SK-N-SH (cell line): ENCODE measurements around the gene SEMA3F. TPM values are rescaled to one million over a fixed set of nuclear protein-coding genes. Genes with fewer than 3 reads are reported as not detected.

Experiments
- CTCF ChIA-PET: fragments of 300-600, 350-600 bp; formaldehyde crosslinking; extraction: SDS; loops from one replicate; lab custom pipeline; 2021; lab: Yijun Ruan, JAX
- POLR2A ChIA-PET: fragments of 350-600 bp; sonication (Branson Sonifier 250); formaldehyde crosslinking; extraction: SDS; loops from one replicate; lab custom pipeline; 2020; ENCODE audit warnings: antibody characterized with exemption, inconsistent platforms; lab: Yijun Ruan, JAX
- DNase-seq: peaks from one replicate; pipeline ENCODE4 v3.0.0; 2012
- H2AFZ ChIP-seq: fragments of 200-600 bp; sonication (generic); 2 replicates; pipeline ENCODE4 v1.8.1; 2016; ENCODE audit warnings: antibody characterized with exemption, mild to moderate bottlenecking, low read depth
- H3F3A ChIP-seq: fragments of 200-600 bp; sonication (generic); replicated peaks from 2 replicates; pipeline ENCODE3; 2016; ENCODE audit warnings: antibody characterized with exemption, mild to moderate bottlenecking; ENCODE audit not compliant: insufficient read depth
- H3K27ac ChIP-seq, 2 experiments: fragments of 200-500 bp in 1 of 2; fragments of 200-600 bp in 1 of 2; sonication (Bioruptor generic) in 1 of 2; sonication (generic), shearing (Covaris generic) in 1 of 2; 2 replicates each; pipeline versions ENCODE4 v1.5.1 to v1.6.1; 2014 to 2016; ENCODE audit warnings: low read depth in 2 of 2, inconsistent platforms in 1 of 2, low read length in 1 of 2, mild to moderate bottlenecking in 1 of 2, mixed read lengths in 1 of 2
- H3K27me3 ChIP-seq: fragments of 200-600 bp; sonication (generic), shearing (Covaris generic); 2 replicates; pipeline ENCODE4 v1.6.1; 2016; ENCODE audit warnings: mixed run types; ENCODE audit not compliant: insufficient read depth
- H3K36me3 ChIP-seq, 2 experiments: fragments of 200-500 bp in 1 of 2; fragments of 200-600 bp in 1 of 2; sonication (Bioruptor generic) in 1 of 2; sonication (generic) in 1 of 2; replicated peaks in 1 of 2; 2 replicates each; pipeline versions ENCODE3 to v1.5.1; 2014 to 2016; ENCODE audit warnings: low read length in 1 of 2, mild to moderate bottlenecking in 1 of 2; ENCODE audit not compliant: insufficient read depth in 2 of 2, control insufficient read depth in 1 of 2
- H3K4me1 ChIP-seq, 2 experiments: fragments of 200-500 bp in 1 of 2; fragments of 200-600 bp in 1 of 2; sonication (Bioruptor generic) in 1 of 2; sonication (generic), shearing (Covaris generic) in 1 of 2; 2 replicates each; pipeline versions ENCODE4 v1.5.1 to v1.6.1; 2014 to 2016; ENCODE audit warnings: low read depth in 1 of 2, low read length in 1 of 2, mixed run types in 1 of 2; ENCODE audit not compliant: insufficient read depth in 2 of 2, control insufficient read depth in 1 of 2
- H3K4me2 ChIP-seq: fragments of 200-600 bp; sonication (generic), shearing (Covaris generic); 2 replicates; pipeline ENCODE4 v1.6.1; 2017; ENCODE audit warnings: mixed run types
- H3K4me3 ChIP-seq, 2 experiments: fragments of 200-500 bp in 1 of 2; fragments of 200-600 bp in 1 of 2; sonication (Bioruptor generic) in 1 of 2; sonication (generic), shearing (Covaris generic) in 1 of 2; 2 replicates each; pipeline versions ENCODE4 v1.5.1 to v1.8.1; 2014 to 2016; ENCODE audit warnings: low read depth in 2 of 2, inconsistent platforms in 1 of 2, low read length in 1 of 2, mild to moderate bottlenecking in 1 of 2, mixed read lengths in 1 of 2, moderate library complexity in 1 of 2
- H3K79me2 ChIP-seq: fragments of 200-600 bp; sonication (generic); 2 replicates; pipeline ENCODE4 v1.8.1; 2017; ENCODE audit warnings: mild to moderate bottlenecking; ENCODE audit not compliant: insufficient read depth
- H3K9ac ChIP-seq: fragments of 200-600 bp; sonication (generic); 2 replicates; pipeline ENCODE4 v1.6.1; 2017; ENCODE audit warnings: mixed run types
- H3K9me2 ChIP-seq: fragments of 200-600 bp; sonication (generic); 2 replicates; pipeline ENCODE4 v1.6.1; 2017; ENCODE audit warnings: mixed run types
- H3K9me3 ChIP-seq: fragments of 200-600 bp; sonication (generic); 2 replicates; pipeline ENCODE4 v1.6.1; 2017; ENCODE audit warnings: mixed run types, mild to moderate bottlenecking, moderate library complexity
- H4K20me1 ChIP-seq: fragments of 200-600 bp; sonication (generic); 2 replicates; pipeline ENCODE4 v1.6.1; 2017; ENCODE audit warnings: mild to moderate bottlenecking, mixed run types; ENCODE audit not compliant: insufficient read depth
- CHD2 ChIP-seq: fragments of 150-350 bp; IDR thresholded peaks from 2 replicates; pipeline ENCODE4 v1.6.1; 2018; ENCODE audit warnings: low read length; ENCODE audit not compliant: partially characterized antibody
- CTCF ChIP-seq: fragments of 200-600 bp; sonication (generic); IDR thresholded peaks from 2 replicates; pipeline ENCODE4 v1.6.1; 2017; ENCODE audit warnings: antibody characterized with exemption, mild to moderate bottlenecking, moderate library complexity
- FOXJ3 ChIP-seq: sonication (generic); formaldehyde crosslinking; IDR thresholded peaks from 2 replicates; pipeline ENCODE4 v1.5.1; 2020; ENCODE audit warnings: mild to moderate bottlenecking, missing genetic modification reagents
- GATA2 ChIP-seq: sonication (generic); formaldehyde crosslinking; IDR thresholded peaks from 2 replicates; pipeline ENCODE4 v1.5.0; 2020; ENCODE audit warnings: mild to moderate bottlenecking, missing genetic modification reagents
- MAX ChIP-seq: IDR thresholded peaks from 2 replicates; pipeline ENCODE4 v1.4.0; 2012; ENCODE audit warnings: low read depth
- NRF1 ChIP-seq: IDR thresholded peaks from 2 replicates; pipeline ENCODE4 v1.6.1; 2012; ENCODE audit warnings: low read depth, mild to moderate bottlenecking, low read length
- PBX3 ChIP-seq: IDR thresholded peaks from 2 replicates; pipeline ENCODE4; 2012
- RAD21 ChIP-seq: IDR thresholded peaks from 2 replicates; pipeline ENCODE4 v1.6.1; 2012; ENCODE audit warnings: mild to moderate bottlenecking, low read length
- REST ChIP-seq: IDR thresholded peaks from 2 replicates; pipeline ENCODE4 v1.6.1; 2012; ENCODE audit warnings: mild to moderate bottlenecking, low read depth, low read length, moderate library complexity
- SIN3A ChIP-seq: IDR thresholded peaks from 2 replicates; pipeline ENCODE4 v1.6.1; 2012; ENCODE audit warnings: low read depth, mild to moderate bottlenecking, low read length, moderate library complexity, borderline replicate concordance
- SMC3 ChIP-seq: IDR thresholded peaks from 2 replicates; pipeline ENCODE4 v1.6.1; 2012; ENCODE audit warnings: low read depth, low read length, improper control_type of control experiment
- TEAD4 ChIP-seq: IDR thresholded peaks from 2 replicates; pipeline ENCODE4 v1.4.0; 2012; ENCODE audit warnings: mild to moderate bottlenecking, borderline replicate concordance; ENCODE audit not compliant: insufficient read depth
- WGBS: methylation state at CpG from one replicate; pipeline ENCODE4 v1.1.6; 2017; ENCODE audit warnings: low lambda C conversion rate; 5-methylcytosine and 5-hydroxymethylcytosine counted together
- polyA plus RNA-seq, 3 experiments: library from polyadenylated mRNA; depleted of rRNA; stranded (reverse); fragments of >200 nt; gene quantifications; 2 replicates each; pipeline ENCODE4 v1.2.3, GENCODE V29; 2012

Gene SEMA3F
- polyA plus RNA-seq, 1 of the 3 experiments (the other 2 are of a cell fraction), result 30.4 TPM

DNA sequence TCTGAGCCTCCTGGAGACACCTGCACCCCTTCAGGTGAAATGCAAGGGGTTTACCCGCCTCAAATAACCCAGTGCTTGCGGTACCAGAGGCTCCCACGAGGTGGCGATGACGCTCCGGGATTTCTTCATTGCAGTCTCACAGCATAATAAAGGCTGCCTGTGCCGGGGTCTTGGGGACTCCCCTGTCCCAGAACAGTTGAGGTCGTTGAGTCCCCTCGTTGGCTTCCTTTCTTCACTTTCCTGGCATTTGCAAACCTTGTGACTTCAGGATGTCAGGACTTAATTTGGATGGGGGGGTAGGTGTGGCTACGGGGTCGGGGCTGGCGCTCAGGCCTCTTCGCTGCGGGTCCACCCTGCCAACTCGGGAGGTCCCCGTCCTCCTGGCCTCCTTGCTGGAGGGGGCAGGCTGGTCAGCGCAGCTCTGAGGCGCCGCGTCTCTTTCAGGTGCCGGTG is 37.6 kb downstream of the SEMA3F start:
- Histone ChIP-seq H3K27me3 (peaks cover 33% of the 10 kb centered on the region), H3K9ac (no peak overlapping the region), H3K9me2 (no peaks in the 10 kb centered on the region), H3K4me3 (peak overlapping the region in 1 of 2 experiments; percentile 21; a peak in 1 of 4 replicates), H3K27ac (no peak overlapping the region), H3K9me3 (no peaks in the 10 kb centered on the region), H4K20me1 (no peaks in the 10 kb centered on the region), H2AFZ (no peak overlapping the region), H3K36me3 (no peaks in the 10 kb centered on the region), H3K79me2 (no peaks in the 10 kb centered on the region), H3K4me1 (peaks cover 0 to 19% of the 10 kb centered on the region in 2 experiments; a peak in 1 of 4 replicates), H3K4me2 (no peak overlapping the region), H3F3A (peaks cover 4% of the 10 kb centered on the region)
- 7% methylated on average over 3 of the region's 21 CpGs for WGBS
- CTCF ChIA-PET, result interaction anchor here (0.7 to 23.1 kb wide), 25 partner anchors 12 to 135 kb away, joined by 3 to 1375 read pairs (median 5); partner anchors contain the start of genes GNAI2, HYAL2, LSMEM2 and SEMA3B
- DNase-seq, result peak; percentile 88
- POLR2A ChIA-PET, result no interaction called here
- TF ChIP-seq SIN3A, result no peak
- TF ChIP-seq REST, result no peak
- TF ChIP-seq RAD21, result peak; percentile 89
- peak; percentile 88 for TF ChIP-seq SMC3
- peak; percentile 90 for TF ChIP-seq CTCF
- TF ChIP-seq GATA2 (CRISPR knock-in tag), result no peak

- no peak overlapping the region for H3K4me3 ChIP-seq
- no peak overlapping the region for H3K27ac ChIP-seq
- H3F3A ChIP-seq, result peaks cover 4% of the 10 kb centered on the region
- H3K9me3 ChIP-seq, result no peaks in the 10 kb centered on the region
- no peak overlapping the region for H3K9ac ChIP-seq
- ChIA-PET POLR2A (interaction anchor here (1.7 to 1.9 kb wide), 2 partner anchors 33 to 73 kb away, joined by 4 to 14 read pairs; no protein-coding TSS in a partner anchor), CTCF (interaction anchor here (1.1 to 23.1 kb wide), 18 partner anchors 7 to 105 kb away, joined by 3 to 1375 read pairs (median 10); partner anchors contain the start of genes GNAI2, IFRD2, LSMEM2 and SEMA3B)
- 40% methylated on average over 2 of the region's 36 CpGs for WGBS
- no peaks in the 10 kb centered on the region for H3K9me2 ChIP-seq
- no peaks in the 10 kb centered on the region for H3K36me3 ChIP-seq
- H2AFZ ChIP-seq, result no peak overlapping the region
- H3K27me3 ChIP-seq, result peaks cover 35% of the 10 kb centered on the region
- no peak overlapping the region for H3K4me2 ChIP-seq
- no peaks in the 10 kb centered on the region for H3K79me2 ChIP-seq
- DNase-seq, result no peak
- H3K4me1 ChIP-seq, result peaks cover 0 to 19% of the 10 kb centered on the region in 2 experiments; a peak in 1 of 4 replicates
- TF ChIP-seq GATA2 (CRISPR knock-in tag), result no peak
- 0 out of 2 replicates have a peak, but pooled peaks have one; percentile 43 for TF ChIP-seq MAX
- no peak for TF ChIP-seq CHD2
- TF ChIP-seq FOXJ3 (CRISPR knock-in tag), result no peak
- TF ChIP-seq NRF1, result no peak
- no peak for TF ChIP-seq PBX3
- no peak for TF ChIP-seq TEAD4
- TF ChIP-seq, all 33 proteins: peak for 1
- no peaks in the 10 kb centered on the region for H4K20me1 ChIP-seq
These were observed 38.2 kb downstream of the SEMA3F start for GRCh38 chr3:50193286-50193685.
